Body of pancreas (tissue), 4 donors: Measurements from ENCODE around the gene IQCM.

Experiments
- CTCF ChIP-seq, 7 experiments: fragments of 450-650 bp in 4 of 7; fragments of 200-600 bp in 3 of 7; sonication (generic) in 3 of 7; IDR thresholded peaks; one replicate each; pipeline ENCODE4 v1.5.1; 2016 to 2019; ENCODE audit warnings: antibody characterized with exemption in 7 of 7
- POLR2A ChIP-seq, 3 donors: fragments of 450-650 bp; IDR thresholded peaks; one replicate each; pipeline ENCODE4 v1.6.1; 2016; ENCODE audit warnings: antibody characterized with exemption in 3 of 3, mild to moderate bottlenecking in 2 of 3

- TF ChIP-seq CTCF (IDR thresholded peaks at IDR 0.05) = no peak
- TF ChIP-seq POLR2A (IDR thresholded peaks at IDR 0.05) = no peak
Observed at GRCh38 chr4:149741186-149741831, 74.3 kb downstream of the IQCM start.
